GM19467 (cell line): ENCODE data around the gene ATP6V0E2.
"Not testable (repeated sequence)": the region's sequence is repeated elsewhere in the genome, so short reads cannot be mapped to it uniquely, and the experiment has no call there.

ENCODE experiments used
- ATAC-seq: cut with Tn5 transposase; IDR thresholded peaks from one replicate; pipeline ENCODE4 v1.9.1; 2021; ENCODE audit warnings: mild to moderate bottlenecking, moderate library complexity; ENCODE audit not compliant: unreplicated experiment

The ATP6V0E2 gene

DNA sequence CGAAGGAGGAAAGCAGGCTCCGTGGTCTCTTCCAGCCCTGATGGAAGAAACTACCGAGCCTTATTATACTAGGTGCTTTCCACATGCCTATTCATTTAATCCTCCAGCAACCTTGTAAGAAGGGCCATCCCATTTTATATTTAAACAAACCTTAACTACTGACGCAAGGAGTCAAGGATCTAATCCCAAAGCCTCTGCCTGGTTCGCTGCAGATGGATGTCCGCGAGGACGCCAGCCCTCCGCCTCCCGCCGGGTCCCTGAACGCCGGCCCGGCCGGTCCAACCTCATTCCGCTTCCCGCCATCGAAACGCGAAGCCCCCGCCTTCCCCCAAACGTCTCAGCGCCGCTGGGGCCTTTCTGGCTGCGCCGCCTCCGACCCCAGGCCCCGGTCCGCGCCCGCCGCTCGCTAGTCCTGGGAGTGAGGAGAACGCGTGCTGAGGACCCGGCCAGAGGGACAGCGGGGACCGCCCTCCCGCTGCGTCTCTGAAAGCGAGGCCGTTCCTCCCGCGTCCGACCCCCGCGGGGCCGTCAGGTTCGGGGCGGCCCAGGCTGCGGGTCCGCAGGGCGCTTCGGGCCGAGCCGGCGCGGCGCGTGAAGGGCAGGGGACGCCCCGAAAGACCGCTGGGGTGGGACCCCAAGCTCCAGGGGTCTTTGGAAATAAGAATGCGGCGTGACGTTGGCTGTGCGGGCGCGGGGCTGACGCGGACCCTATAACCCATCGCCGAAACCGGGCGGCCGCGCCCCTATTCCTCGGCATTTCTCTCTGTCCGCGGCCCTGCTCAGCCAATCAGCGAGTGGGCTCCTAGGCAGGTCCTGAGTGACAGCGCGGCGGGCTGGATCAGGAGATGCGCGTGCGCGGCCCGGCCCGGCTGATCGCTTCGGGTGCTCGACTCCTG lies at the start of gene ATP6V0E2:
Gene ATP6V0E2 (plus strand): TSS at position 896 of the 896 bp plus-strand sequence. CDS start 97 bp downstream, outside the sequence.
- ATAC-seq = peak; percentile 89

DNA sequence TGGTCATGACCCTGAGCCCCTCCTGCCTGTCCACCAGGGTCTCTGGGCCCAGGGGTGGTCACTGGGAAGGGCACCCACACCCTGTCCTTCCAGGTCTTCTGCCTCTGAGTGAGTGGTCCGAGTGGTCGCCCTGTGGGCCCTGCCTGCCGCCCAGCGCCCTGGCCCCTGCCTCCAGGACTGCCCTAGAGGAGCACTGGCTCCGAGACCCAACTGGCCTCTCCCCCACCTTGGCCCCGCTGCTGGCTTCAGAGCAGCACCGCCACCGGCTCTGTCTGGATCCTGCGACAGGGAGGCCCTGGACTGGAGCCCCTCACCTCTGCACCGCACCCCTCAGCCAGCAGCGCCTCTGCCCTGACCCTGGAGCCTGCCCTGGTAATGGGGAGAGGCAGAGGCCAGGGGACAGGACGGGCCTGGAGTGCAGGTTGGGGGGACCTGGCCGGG lies 49.4 kb upstream of the ATP6V0E2 start:
- ATAC-seq = no peak

DNA sequence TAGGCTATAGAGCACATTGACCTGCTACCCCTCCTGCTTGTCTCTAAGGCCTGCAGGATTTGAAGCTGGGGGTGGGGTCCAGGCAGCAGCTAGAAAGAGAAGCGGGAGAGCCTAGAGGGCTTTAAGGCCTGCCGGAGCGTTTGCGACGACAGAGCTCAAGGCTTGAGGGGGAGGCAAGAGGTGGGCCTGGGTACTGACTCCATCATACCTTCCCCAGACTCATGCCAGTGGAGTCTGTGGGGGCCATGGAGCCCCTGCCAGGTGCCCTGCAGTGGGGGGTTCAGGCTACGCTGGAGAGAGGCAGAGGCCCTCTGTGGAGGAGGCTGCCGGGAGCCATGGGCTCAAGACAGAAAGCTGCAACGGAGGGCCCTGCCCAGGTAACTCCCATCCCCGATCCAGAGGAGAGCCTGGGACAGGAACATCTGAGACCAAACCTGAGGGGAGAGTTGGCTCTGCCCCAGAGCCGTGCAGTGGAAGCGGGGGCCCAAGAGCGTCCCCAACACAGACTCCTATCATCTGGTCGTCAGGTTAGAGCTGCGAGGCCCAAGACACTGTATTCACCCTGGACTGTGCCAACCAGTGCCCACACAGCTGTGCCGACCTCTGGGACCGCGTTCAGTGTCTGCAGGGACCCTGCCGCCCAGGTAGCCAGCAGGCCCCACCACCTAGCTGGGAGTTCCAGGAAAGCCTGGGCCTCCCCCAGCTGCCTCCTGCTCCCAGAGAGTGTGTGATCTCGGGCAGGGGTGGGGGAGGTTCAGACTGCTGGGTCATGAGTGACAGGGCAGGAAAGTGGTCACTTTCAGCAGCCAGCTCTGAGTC lies 48.8 kb upstream of the ATP6V0E2 start:
- no peak for ATAC-seq

DNA sequence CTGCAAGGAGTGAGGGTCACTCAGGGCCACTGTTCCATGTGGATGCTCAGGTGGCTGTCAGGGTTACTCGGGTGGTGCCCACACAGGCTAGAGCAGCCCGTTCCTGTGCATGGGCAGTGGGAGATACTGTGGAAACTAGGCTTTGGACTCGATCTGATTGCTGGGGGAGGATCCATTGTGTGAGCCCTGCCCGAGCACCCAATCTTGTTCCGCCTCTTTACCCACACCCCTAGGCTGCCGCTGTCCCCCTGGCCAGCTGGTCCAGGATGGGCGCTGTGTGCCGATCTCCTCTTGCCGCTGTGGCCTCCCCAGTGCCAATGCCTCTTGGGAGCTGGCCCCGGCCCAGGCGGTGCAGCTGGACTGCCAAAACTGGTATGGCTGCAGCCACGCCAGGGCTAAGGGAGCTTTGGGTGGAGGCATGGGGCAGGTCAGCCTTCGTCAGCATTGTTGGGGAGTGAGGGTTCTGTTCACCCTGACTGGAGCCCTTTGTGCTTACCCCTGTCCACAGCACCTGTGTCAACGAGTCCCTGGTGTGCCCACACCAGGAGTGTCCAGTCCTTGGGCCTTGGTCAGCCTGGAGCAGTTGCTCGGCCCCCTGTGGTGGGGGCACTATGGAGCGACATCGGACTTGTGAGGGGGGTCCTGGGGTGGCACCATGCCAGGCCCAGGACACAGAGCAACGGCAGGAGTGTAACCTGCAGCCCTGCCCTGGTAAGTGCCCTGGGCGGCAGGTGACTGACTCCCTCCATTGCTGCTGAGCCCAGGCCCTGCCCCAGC lies 48.0 kb upstream of the ATP6V0E2 start:
- no peak for ATAC-seq

DNA sequence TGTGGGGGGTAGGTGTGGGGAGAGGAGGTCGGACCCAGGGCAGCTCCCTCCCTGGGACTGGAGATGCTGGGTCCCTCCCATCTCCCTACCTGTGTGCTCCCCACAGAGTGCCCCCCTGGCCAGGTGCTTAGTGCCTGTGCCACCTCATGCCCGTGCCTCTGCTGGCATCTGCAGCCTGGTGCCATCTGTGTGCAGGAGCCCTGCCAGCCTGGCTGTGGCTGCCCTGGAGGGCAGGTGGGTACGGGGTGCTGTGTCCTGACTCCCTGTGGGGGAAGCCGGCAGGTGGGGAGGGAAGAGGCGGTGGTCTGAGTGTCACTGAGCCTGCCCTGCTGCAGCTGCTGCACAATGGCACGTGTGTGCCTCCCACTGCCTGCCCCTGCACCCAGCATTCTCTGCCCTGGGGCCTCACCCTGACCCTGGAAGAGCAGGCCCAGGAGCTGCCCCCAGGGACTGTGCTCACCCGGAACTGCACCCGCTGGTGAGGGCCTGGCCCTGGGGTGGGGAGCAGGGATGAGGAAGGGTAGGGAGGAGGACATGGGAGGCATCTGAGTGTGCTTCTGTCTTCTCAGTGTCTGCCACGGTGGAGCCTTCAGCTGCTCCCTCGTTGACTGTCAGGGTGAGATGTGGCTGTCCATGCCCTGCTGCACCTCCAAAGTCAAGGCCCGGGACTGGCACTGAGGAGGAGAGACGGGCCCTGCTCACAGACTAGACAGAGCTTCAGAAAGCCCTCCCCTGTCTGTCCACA lies 47.3 kb upstream of the ATP6V0E2 start:
- no peak for ATAC-seq

DNA sequence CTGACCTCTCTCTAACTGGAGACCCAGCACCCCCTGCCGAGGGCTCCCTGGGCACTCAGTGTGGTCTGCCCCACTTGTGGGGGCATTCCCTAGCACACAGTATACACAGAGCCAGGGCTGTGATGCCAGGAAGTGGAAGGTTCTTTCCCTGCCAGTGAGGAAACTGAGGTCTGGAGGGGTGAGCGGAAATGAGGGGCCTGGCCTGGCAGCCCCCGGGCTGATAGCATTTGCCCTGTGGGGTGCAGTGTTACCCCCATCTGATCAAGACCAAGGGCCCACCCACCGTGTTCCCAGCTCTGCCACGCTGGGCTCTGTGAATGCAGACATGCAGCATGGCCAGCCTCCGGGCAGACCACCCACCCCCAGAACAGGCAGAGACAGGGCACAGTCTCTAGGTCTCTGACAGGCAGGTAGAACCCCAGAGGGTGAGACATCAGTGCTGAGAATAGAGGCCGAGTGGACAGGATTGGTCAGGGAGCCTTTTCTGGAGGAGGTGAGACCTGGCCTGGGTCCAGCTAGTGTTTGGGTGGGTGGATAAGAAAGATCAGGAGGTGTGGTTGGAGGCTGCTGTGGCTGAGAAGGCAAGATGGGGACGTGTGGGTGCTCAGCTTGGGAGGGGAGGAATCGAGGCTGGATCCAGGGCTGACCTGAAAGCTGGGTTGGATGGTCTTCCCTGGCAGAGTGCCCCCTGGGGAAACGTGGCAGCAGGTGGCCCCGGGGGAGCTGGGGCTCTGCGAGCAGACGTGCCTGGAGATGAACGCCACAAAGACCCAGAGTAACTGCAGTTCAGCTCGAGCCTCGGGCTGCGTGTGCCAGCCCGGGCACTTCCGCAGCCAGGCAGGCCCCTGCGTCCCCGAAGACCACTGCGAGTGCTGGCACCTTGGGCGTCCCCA lies 46.4 kb upstream of the ATP6V0E2 start:
- ATAC-seq = no peak

DNA sequence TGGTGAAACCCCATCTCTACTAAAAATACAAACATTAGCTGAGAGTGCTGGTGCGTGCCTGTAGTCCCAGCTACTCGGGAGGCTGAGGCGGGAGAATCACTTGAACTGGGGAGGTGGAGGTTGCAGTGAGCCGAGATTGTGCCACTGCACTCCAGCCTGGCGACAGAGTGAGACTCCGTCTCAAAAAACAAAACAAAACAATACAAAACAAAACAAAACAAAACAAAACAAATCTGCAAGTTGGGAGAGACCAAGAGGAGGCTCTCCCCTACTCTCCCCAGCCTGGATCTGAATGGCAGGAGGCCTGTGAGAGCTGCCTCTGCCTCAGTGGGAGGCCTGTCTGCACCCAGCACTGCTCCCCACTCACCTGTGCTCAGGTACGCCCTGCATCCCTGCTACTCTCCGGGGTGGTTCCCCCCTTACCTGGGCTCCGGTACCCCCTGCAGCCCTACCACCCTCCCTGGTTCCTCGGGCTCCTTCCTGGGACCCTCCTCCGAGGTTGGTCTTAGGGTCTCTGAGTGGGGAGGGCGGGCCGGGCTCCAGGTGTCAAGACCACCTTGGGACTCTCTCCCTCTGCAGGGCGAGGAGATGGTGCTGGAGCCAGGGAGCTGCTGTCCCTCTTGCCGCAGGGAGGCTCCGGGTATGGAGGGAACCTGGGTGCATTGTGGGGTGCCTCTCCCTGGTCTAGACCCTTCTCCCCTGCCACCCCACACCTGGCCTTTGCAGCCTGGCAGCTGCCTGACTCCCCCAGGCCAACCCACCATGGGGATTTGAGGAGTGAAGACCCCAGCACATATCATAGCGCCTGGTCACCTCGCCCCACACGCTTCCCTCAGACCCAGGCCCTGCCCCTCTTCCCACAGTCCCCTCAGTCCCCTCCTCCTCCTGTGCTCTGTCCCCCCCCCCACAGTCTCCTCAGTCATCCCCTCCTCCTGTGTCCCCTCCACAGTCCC lies 45.1 kb upstream of the ATP6V0E2 start:
- ATAC-seq = no peak

DNA sequence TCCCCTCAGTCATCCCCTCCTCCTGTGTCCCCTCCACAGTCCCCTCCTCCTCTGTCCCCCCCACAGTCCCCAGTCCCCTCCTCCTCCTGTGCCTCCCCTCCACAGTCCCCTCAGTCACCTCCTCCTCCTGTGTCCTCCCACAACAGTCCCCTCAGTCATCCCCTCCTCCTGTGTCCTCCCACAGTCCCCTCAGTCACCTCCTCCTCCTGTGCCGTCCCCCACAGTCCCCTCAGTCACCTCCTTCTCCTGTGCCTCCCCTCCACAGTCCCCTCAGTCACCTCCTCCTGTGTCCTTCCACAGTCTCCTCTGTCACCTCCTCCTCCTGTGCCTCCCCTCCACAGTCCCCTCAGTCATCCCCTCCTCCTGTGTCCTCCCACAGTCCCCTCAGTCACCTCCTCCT lies 43.2 kb upstream of the ATP6V0E2 start:
- ATAC-seq = not testable (repeated sequence)

DNA sequence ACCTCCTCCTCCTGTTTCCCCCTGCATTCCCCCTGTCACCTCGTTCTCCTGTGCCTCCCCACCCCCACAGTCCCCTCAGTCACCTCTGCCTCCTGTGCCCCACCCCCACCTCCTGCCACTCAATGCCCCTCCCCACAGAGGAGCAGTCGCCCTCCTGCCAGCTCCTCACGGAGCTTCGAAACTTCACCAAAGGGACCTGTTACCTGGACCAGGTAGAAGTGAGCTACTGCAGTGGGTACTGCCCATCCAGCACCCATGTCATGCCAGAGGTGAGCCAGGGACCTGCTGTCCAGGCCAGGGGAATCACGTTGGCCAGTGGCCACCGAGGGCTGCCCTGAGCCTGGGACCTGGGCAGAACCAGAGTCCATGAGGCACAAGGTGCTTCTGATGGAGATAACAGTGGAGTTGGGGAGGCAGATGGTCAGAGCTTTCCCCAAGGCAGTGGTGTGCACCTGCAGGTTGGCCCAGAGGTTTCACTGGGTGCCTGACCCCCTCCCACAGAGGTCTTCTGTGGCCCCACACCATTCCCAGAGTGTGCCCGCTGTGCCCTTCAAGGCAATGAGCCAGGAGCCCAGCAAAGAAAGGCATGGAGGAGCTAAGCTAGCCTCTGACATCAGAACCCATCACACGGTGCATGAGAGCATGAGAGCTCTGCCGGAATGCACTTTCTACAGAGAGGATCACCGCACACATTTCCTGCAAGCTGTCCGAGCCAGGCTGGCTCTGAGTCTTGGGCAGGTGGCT lies 42.6 kb upstream of the ATP6V0E2 start:
- ATAC-seq = no peak

DNA sequence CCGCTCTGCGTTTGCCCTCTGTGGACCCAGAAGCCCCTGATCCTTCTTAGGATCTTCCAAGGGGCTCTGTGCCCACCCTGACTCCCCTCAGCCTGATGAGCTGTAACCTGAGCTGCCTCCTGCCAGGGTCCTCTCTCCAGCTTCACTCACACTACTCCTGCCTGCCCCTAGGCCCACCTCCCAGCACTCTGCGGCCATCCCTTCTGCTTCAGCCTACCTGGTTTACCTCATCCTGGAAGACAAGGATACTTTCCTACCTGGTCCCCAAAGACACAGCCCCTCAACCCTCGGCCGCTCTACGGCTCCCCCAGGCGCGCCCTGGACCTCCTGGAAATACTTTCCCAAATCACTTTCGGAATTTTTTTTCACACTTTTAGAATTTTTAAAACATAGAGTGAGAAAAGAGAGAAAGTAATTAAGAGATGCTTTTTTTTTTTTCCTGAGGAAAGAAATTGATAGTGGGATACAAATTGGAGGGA lies 42.0 kb upstream of the ATP6V0E2 start:
- ATAC-seq = no peak

DNA sequence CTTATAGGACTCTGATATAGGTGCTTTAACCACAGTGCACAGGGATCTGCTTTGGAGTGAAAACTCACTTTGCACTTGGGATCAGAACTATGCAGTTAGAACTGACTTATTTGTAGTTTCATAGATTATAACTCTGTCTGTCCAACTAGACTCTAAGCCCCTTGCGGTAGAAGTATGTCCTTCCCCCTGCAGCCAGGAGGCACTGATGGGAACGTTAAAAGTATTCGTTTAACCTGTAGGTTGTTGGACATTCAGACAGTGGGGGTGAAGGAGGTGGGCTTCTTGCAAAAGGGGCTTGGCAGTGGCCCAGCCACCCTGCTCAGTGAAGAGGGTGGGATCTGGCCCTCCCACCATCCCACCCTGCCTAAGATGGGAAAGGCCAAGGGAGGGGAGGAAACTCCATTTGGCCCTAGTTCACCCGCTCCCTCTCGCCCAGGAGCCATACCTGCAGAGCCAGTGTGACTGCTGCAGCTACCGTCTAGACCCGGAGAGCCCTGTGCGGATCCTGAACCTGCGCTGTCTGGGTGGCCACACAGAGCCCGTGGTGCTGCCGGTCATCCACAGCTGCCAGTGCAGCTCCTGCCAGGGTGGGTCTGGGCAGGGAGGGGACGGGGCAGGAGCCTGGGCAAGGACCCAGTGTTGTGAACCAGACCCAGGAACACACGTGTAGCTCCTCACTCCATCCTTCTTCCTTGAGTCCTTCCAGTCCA lies 41.3 kb upstream of the ATP6V0E2 start:
- ATAC-seq = no peak

DNA sequence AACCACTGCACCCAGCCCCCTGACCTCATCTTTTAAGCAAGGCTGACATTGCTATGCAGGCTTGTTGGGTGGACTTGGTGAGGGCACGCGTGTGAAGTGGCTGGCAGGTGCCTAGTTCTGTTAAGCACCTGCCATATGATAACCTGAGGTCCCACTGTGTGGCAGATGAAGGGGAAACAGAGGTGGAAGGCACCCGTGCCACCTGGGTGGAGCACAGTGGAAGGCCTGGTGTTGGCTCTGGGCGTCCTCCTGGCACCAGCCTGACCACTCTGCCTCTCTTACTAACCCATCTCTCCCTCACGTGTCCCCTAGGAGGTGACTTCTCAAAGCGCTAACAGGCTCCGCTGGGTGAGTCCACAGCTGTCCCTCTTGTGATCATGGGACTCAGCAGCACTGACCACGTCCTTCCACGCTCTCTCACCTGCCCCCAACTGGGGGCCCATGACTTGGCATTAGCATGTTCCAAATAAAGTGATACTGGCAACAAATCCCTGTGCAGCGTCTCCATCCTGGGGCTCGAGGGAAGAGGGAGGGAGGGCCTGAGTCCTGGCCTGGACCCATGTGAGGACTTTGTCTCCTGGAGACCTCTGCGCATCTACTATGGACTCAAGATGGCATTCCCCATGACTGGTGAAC lies 40.2 kb upstream of the ATP6V0E2 start:
- ATAC-seq = no peak

DNA sequence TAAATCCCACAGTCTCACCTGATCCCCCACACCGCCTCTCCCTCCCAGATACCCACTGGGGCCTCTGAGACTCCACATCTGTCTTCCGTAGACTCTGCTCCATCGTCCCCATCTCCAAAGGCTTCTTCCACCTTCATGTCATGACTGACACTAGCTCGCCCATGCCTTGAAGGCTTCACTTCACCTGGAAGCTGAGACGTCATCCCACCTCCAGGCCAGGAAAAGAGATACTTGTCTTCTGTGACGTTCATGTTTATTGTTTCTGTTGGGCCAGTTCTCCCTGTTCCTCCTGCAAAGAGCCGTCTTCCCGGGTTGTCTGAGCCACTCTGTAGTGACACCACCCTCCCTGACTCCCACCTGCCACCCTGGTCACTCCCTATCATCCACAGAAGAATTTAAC lies 39.2 kb upstream of the ATP6V0E2 start:
- ATAC-seq = no peak

DNA sequence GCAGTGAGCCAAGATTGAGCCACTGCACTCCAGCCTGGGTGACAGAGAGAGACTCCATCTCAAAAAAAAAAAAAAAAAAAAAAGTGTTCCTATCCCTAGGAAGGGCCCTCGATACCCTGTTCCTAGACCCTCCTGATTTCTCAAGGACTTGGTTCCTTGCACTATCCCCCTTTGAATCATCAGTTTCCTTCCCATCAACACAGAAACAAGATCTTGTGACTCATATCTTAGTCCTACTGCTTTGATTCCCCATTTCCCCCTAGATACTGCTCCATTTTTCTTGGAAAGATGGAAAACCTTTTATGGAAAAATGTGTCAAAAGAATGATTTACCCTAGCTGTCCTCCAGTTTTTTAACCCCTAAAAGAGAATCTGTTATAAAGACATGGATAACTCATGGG lies 37.3 kb upstream of the ATP6V0E2 start:
- ATAC-seq = no peak

DNA sequence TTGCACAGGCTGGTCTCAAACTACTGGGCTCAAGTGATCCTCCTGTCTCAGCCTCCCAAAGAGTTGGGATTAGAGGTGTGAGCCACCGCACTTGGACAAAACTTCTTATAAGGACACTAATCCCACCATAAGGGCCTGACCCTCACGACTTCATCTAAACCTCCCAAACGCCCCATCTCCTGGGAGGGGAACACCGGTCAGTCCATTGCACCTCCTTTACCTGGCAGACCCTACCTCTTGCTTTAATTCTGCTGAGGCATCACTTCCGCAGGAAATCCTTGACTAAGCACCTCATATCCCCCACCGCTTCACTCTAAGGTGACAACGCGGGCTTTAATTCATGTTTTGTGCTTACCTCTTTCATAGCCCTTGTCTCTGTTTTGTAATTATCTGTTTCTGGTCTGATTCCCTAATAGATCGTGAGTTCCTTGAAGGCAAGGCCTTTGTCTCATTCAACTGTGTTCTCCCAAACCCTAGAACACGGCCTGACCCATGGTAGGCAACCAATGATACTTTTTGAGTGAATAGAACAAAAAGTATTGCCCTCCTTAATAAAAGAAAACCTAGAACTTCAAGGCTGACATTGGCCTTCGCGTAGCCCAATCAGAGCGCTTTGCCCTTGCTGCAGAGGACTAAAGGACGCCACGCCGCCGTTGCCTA lies 36.1 kb upstream of the ATP6V0E2 start:
- ATAC-seq = no peak
